HG03439 (cell line): ENCODE results near the gene COPS2.
"Not testable (repeated sequence)": the region's sequence is repeated elsewhere in the genome, so short reads cannot be mapped to it uniquely, and the experiment has no call there.

ENCODE experiments used
- ATAC-seq: cut with Tn5 transposase; IDR thresholded peaks from one replicate; pipeline ENCODE4 v1.9.1; 2021; ENCODE audit warnings: mild to moderate bottlenecking, moderate library complexity; ENCODE audit not compliant: unreplicated experiment

Gene COPS2

GRCh38 chr15:49155110-49155833, at the start of gene COPS2:
Gene COPS2, minus strand, starts transcription at chr15:49155599. Its CDS starts 21 bp downstream, at chr15:49155578.
- peak; percentile 96 for ATAC-seq

GRCh38 chr15:49200347-49200746, 44.9 kb upstream of the COPS2 start:
- ATAC-seq: no peak

GRCh38 chr15:49199666-49200065, 44.3 kb upstream of the COPS2 start:
- no peak for ATAC-seq

GRCh38 chr15:49196856-49197255, 41.5 kb upstream of the COPS2 start:
- no peak for ATAC-seq

GRCh38 chr15:49191892-49192291, 36.5 kb upstream of the COPS2 start:
- ATAC-seq: no peak

GRCh38 chr15:49190586-49190985, 35.2 kb upstream of the COPS2 start:
- no peak for ATAC-seq

GRCh38 chr15:49189631-49190030, 34.2 kb upstream of the COPS2 start:
- ATAC-seq: no peak

- no peak for ATAC-seq
Measured at GRCh38 chr15:49188933-49189332, 33.5 kb upstream of the COPS2 start.

- ATAC-seq: no peak
Measured at GRCh38 chr15:49187549-49188245, 32.3 kb upstream of the COPS2 start.

GRCh38 chr15:49185473-49185872, 30.1 kb upstream of the COPS2 start:
- no peak for ATAC-seq

GRCh38 chr15:49183741-49184140, 28.3 kb upstream of the COPS2 start:
- ATAC-seq: not testable (repeated sequence)

GRCh38 chr15:49182128-49182527, 26.7 kb upstream of the COPS2 start:
- ATAC-seq: no peak

GRCh38 chr15:49179433-49180190, 24.2 kb upstream of the COPS2 start:
- ATAC-seq: no peak

- ATAC-seq: no peak
Measured at GRCh38 chr15:49178497-49178896, 23.1 kb upstream of the COPS2 start.

- ATAC-seq: not testable (repeated sequence)
Measured at GRCh38 chr15:49175582-49176397, 20.4 kb upstream of the COPS2 start.

- ATAC-seq: no peak
Measured at GRCh38 chr15:49174902-49175301, 19.5 kb upstream of the COPS2 start.

GRCh38 chr15:49171790-49172189, 16.4 kb upstream of the COPS2 start:
- no peak for ATAC-seq

GRCh38 chr15:49169880-49170597, 14.6 kb upstream of the COPS2 start, which contains the start of gene GALK2:
Gene GALK2, plus strand, starts transcription at chr15:49170247. Its CDS starts 76 bp downstream, at chr15:49170323.
- ATAC-seq: peak; percentile 94

GRCh38 chr15:49168016-49168415, 12.6 kb upstream of the COPS2 start:
- ATAC-seq: no peak

- ATAC-seq: no peak
Measured at GRCh38 chr15:49164865-49165264, 9.5 kb upstream of the COPS2 start.
